ENCODE results near the gene STK17B. TPM values are rescaled to one million over a fixed set of nuclear protein-coding genes. Genes with fewer than 3 reads are reported as not detected.

The STK17B gene
- total RNA-seq, 1 donor, result 139 TPM

- peaks cover 22% of the 10 kb centered on the region for H3K4me1 ChIP-seq (ENCODE audit: insufficient read depth, low read length)
- H3K36me3 ChIP-seq (ENCODE audit: insufficient read depth, low read length), result no peaks in the 10 kb centered on the region
- H3K4me2 ChIP-seq (ENCODE audit: insufficient read depth, low read length), result no peak overlapping the region
- TF ChIP-seq CTCF (IDR thresholded peaks at IDR 0.05; ENCODE audit: extremely low read depth, low read depth, low read length), result no peak
- no peaks in the 10 kb centered on the region for H4K20me1 ChIP-seq (ENCODE audit: insufficient read depth, low read length)
- H3K9me3 ChIP-seq (ENCODE audit: low read depth, low read length), result no peaks in the 10 kb centered on the region
- no peaks in the 10 kb centered on the region for H3K27me3 ChIP-seq (ENCODE audit: insufficient read depth, low read length)
- no peak overlapping the region for H3K4me3 ChIP-seq (ENCODE audit: insufficient read depth, low read length)
- no peak overlapping the region for H2AFZ ChIP-seq (ENCODE audit: low read length)
- no peak for DNase-seq (ENCODE audit: insufficient read length, low spot score, missing footprints)
- H3K27ac ChIP-seq (ENCODE audit: low read depth, low read length), result no peak overlapping the region
- H3K79me2 ChIP-seq (ENCODE audit: insufficient read depth, low read length), result no peaks in the 10 kb centered on the region
These were observed 62.8 kb downstream of the STK17B start for GRCh38 chr2:196108604-196109003.

DNA sequence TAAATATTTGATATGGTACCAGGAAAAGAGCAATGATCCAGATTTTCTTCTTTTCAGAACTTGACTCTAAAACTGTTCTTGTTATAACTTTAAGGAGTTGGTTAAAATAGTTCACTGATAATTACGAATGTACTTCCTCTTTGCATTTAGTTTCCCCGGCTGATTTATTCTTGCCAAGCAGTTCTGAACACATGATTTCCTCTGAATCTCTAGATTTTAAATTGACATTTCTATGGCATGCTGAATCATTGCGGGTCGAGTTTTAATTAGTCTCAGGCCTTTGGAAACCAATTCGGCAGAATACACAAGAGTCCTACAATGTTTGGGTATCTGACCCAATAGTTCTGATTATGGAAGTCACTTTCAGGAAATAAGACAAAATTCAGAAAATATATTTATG, 65.4 kb downstream of the STK17B start:
- H3K79me2 ChIP-seq (ENCODE audit: insufficient read depth, low read length), result no peaks in the 10 kb centered on the region
- H2AFZ ChIP-seq (ENCODE audit: low read length), result no peak overlapping the region
- H3K27me3 ChIP-seq (ENCODE audit: insufficient read depth, low read length), result no peaks in the 10 kb centered on the region
- no peak overlapping the region for H3K4me2 ChIP-seq (ENCODE audit: insufficient read depth, low read length)
- peak; percentile 72 for DNase-seq (ENCODE audit: insufficient read length, low spot score, missing footprints)
- peaks cover 12% of the 10 kb centered on the region for H3K4me1 ChIP-seq (ENCODE audit: insufficient read depth, low read length)
- TF ChIP-seq CTCF (IDR thresholded peaks at IDR 0.05; ENCODE audit: extremely low read depth, low read depth, low read length), result no peak
- no peaks in the 10 kb centered on the region for H4K20me1 ChIP-seq (ENCODE audit: insufficient read depth, low read length)
- H3K27ac ChIP-seq (ENCODE audit: low read depth, low read length), result no peak overlapping the region
- no peaks in the 10 kb centered on the region for H3K9me3 ChIP-seq (ENCODE audit: low read depth, low read length)
- H3K36me3 ChIP-seq (ENCODE audit: insufficient read depth, low read length), result no peaks in the 10 kb centered on the region
- no peak overlapping the region for H3K4me3 ChIP-seq (ENCODE audit: insufficient read depth, low read length)

- Histone ChIP-seq H4K20me1 (ENCODE audit: insufficient read depth, low read length) (no peaks in the 10 kb centered on the region), H3K36me3 (ENCODE audit: insufficient read depth, low read length) (no peaks in the 10 kb centered on the region), H2AFZ (ENCODE audit: low read length) (no peak overlapping the region), H3K4me3 (ENCODE audit: insufficient read depth, low read length) (no peak overlapping the region), H3K4me1 (ENCODE audit: insufficient read depth, low read length) (peaks cover 14% of the 10 kb centered on the region), H3K27ac (ENCODE audit: low read depth, low read length) (no peak overlapping the region), H3K27me3 (ENCODE audit: insufficient read depth, low read length) (no peaks in the 10 kb centered on the region), H3K4me2 (ENCODE audit: insufficient read depth, low read length) (no peak overlapping the region), H3K9me3 (ENCODE audit: low read depth, low read length) (no peaks in the 10 kb centered on the region), H3K79me2 (ENCODE audit: insufficient read depth, low read length) (no peaks in the 10 kb centered on the region)
- DNase-seq (ENCODE audit: insufficient read length, low spot score, missing footprints), result no peak
- no peak for TF ChIP-seq CTCF (IDR thresholded peaks at IDR 0.05; ENCODE audit: extremely low read depth, low read depth, low read length)
These were observed 67.3 kb downstream of the STK17B start for GRCh38 chr2:196104066-196104465.

DNA sequence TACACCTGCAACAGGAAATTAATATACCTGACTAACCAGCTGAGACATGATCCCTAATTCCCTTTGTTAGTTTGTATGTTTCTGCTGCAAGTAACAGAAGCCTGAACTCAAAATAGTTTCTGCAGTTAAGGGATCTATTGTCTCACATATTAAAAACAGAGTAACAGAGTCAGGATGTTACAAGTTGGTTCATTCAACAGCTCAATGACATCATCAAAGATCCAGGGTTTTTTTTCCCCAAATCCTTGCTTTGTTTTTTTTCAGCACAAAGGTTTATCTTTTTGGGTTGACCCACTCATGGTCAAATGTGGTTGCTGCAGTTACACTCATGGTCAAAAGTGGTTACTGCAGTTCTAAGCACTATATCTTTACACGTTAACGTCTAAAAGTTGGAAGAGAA, 67.8 kb downstream of the STK17B start:
- Histone ChIP-seq H2AFZ (ENCODE audit: low read length) (no peak overlapping the region), H3K4me2 (ENCODE audit: insufficient read depth, low read length) (no peak overlapping the region), H3K4me3 (ENCODE audit: insufficient read depth, low read length) (no peak overlapping the region), H3K79me2 (ENCODE audit: insufficient read depth, low read length) (no peaks in the 10 kb centered on the region), H3K9me3 (ENCODE audit: low read depth, low read length) (no peaks in the 10 kb centered on the region), H3K27ac (ENCODE audit: low read depth, low read length) (no peak overlapping the region), H3K27me3 (ENCODE audit: insufficient read depth, low read length) (no peaks in the 10 kb centered on the region), H3K4me1 (ENCODE audit: insufficient read depth, low read length) (peaks cover 14% of the 10 kb centered on the region), H3K36me3 (ENCODE audit: insufficient read depth, low read length) (no peaks in the 10 kb centered on the region), H4K20me1 (ENCODE audit: insufficient read depth, low read length) (no peaks in the 10 kb centered on the region)
- no peak for DNase-seq (ENCODE audit: insufficient read length, low spot score, missing footprints)
- no peak for TF ChIP-seq CTCF (IDR thresholded peaks at IDR 0.05; ENCODE audit: extremely low read depth, low read depth, low read length)

Measured in osteoblast (primary cell).